PC-9 (cell line): ENCODE measurements around the gene ANKDD1B. TPM values are rescaled to one million over a fixed set of nuclear protein-coding genes. Genes with fewer than 3 reads are reported as not detected.
"Not testable (repeated sequence)": the region's sequence is repeated elsewhere in the genome, so short reads cannot be mapped to it uniquely, and the experiment has no call there.

ENCODE experiments used
- BruUV-seq: library from RNA; stranded (reverse); fragments of 400-500 nt; replicated peaks from 2 replicates; lab custom pipeline; 2021; lab: Mats Ljungman, UMichigan
- CTCF ChIA-PET: fragments of 300-600 bp; sonication (Branson Sonifier 250); formaldehyde crosslinking; loops from one replicate; lab custom pipeline; 2022; ENCODE audit warnings: antibody characterized with exemption; lab: Charles Lee
- POLR2A ChIA-PET: fragments of 300-600 bp; sonication (Branson Sonifier 250); formaldehyde crosslinking; loops from one replicate; lab custom pipeline; 2022; ENCODE audit warnings: antibody characterized with exemption; ENCODE audit not compliant: unreplicated experiment; lab: Charles Lee
- DNase-seq, 2 experiments: peaks; one replicate each; pipeline versions ENCODE4 v3.0.0 to v3.0.0-alpha.2; 2015 to 2022; ENCODE audit warnings: mixed read lengths in 1 of 2
- H2AFZ ChIP-seq: fragments of 200-600 bp; sonication (generic); 2 replicates; pipeline ENCODE4 v1.8.1; 2017; ENCODE audit warnings: antibody characterized with exemption
- H3F3A ChIP-seq: fragments of 200-600 bp; sonication (generic); 2 replicates; pipeline ENCODE4 v1.8.1; 2017; ENCODE audit warnings: antibody characterized with exemption, mild to moderate bottlenecking, low read depth; ENCODE audit not compliant: insufficient read depth
- H3K27ac ChIP-seq: fragments of 200-600 bp; sonication (generic); 2 replicates; pipeline ENCODE4 v1.6.1; 2016; ENCODE audit warnings: mixed run types
- H3K27me3 ChIP-seq: fragments of 200-600 bp; sonication (generic); 2 replicates; pipeline ENCODE4 v1.6.1; 2016; ENCODE audit warnings: low read depth, mixed run types; ENCODE audit not compliant: insufficient read depth
- H3K36me3 ChIP-seq: fragments of 200-600 bp; sonication (generic); 2 replicates; pipeline ENCODE4 v1.6.1; 2016; ENCODE audit warnings: low read depth, mixed run types
- H3K4me1 ChIP-seq: fragments of 200-600 bp; sonication (generic); replicated peaks from 2 replicates; pipeline ENCODE4 v1.6.1; 2016; ENCODE audit warnings: mixed run types; ENCODE audit not compliant: insufficient read depth
- H3K4me2 ChIP-seq: fragments of 200-600 bp; sonication (generic); 2 replicates; pipeline ENCODE4 v1.6.1; 2017; ENCODE audit warnings: mixed run types
- H3K4me3 ChIP-seq: fragments of 200-600 bp; sonication (generic); 2 replicates; pipeline ENCODE4 v1.6.1; 2016; ENCODE audit warnings: mixed run types
- H3K79me2 ChIP-seq: fragments of 200-600 bp; sonication (generic); 2 replicates; pipeline ENCODE4 v1.6.1; 2017; ENCODE audit warnings: low read depth, mixed run types
- H3K9me2 ChIP-seq: fragments of 200-600 bp; sonication (generic); 2 replicates; pipeline ENCODE4 v1.8.1; 2017; ENCODE audit warnings: mild to moderate bottlenecking; ENCODE audit not compliant: insufficient read depth
- H3K9me3 ChIP-seq: fragments of 200-600 bp; sonication (generic); 2 replicates; pipeline ENCODE4 v1.8.1; 2016; ENCODE audit warnings: low read depth; ENCODE audit not compliant: insufficient read depth
- H4K20me1 ChIP-seq: fragments of 200-600 bp; sonication (generic); 2 replicates; pipeline ENCODE4 v1.8.1; 2017; ENCODE audit not compliant: insufficient read depth
- CTCF ChIP-seq: fragments of 200-600 bp; sonication (generic); conservative IDR thresholded peaks from 2 replicates; pipeline ENCODE4 v1.6.1; 2017; ENCODE audit warnings: mixed run types, antibody characterized with exemption, mild to moderate bottlenecking, moderate library complexity
- EZH2 ChIP-seq: fragments of 200-600 bp; sonication (generic); IDR thresholded peaks from 2 replicates; pipeline ENCODE4 v1.8.0; 2017; ENCODE audit warnings: antibody characterized with exemption, low read depth
- intact Hi-C: fragments of 100-400 bp; cut with micrococcal nuclease; formaldehyde crosslinking; loops from one replicate; pipeline ENCODE4 v1.10.0; 2022; ENCODE audit not compliant: unreplicated experiment
- total RNA-seq: library from RNA; stranded (reverse); gene quantifications from 2 replicates; pipeline ENCODE4 v1.2.3, GENCODE V29; 2021

Gene ANKDD1B
- total RNA-seq, 1 experiment from 2014 or later: 0.31 TPM

GRCh38 chr5:75603821-75604220, 7.4 kb upstream of the ANKDD1B start:
- no peak for DNase-seq
- no peaks in the 10 kb centered on the region for H3K9me2 ChIP-seq
- no peak for TF ChIP-seq EZH2
- TF ChIP-seq CTCF: no peak
- no peaks in the 10 kb centered on the region for H3K9me3 ChIP-seq
- no peaks in the 10 kb centered on the region for H3K27me3 ChIP-seq
- intact Hi-C loops: no loop called here
- H2AFZ ChIP-seq: no peak overlapping the region
- ChIA-PET CTCF (no interaction called here), POLR2A (no interaction called here)
- H3F3A ChIP-seq: peaks cover 8% of the 10 kb centered on the region; the same call in 1 of the 2 replicates
- H3K4me3 ChIP-seq: no peak overlapping the region
- H3K79me2 ChIP-seq: no peaks in the 10 kb centered on the region
- H4K20me1 ChIP-seq: no peaks in the 10 kb centered on the region
- no peak overlapping the region for H3K27ac ChIP-seq
- BruUV-seq: no TSS peak
- H3K4me1 ChIP-seq: peaks cover 19% of the 10 kb centered on the region
- no peak overlapping the region for H3K4me2 ChIP-seq
- H3K36me3 ChIP-seq: no peaks in the 10 kb centered on the region

- H3F3A ChIP-seq, H3K4me3 ChIP-seq, H4K20me1 ChIP-seq, H3K79me2 ChIP-seq, H3K27me3 ChIP-seq, H3K4me2 ChIP-seq, H3K9me2 ChIP-seq, DNase-seq, H3K9me3 ChIP-seq, H3K36me3 ChIP-seq, intact Hi-C loops, H3K27ac ChIP-seq, CTCF ChIA-PET, BruUV-seq, H2AFZ ChIP-seq, H3K4me1 ChIP-seq: not testable (repeated sequence)
- POLR2A ChIA-PET: interaction anchor here (0.6 kb wide), 1 partner anchor 74 kb away, joined by 8 read pairs; no protein-coding TSS in a partner anchor
These were observed 3.9 kb upstream of the ANKDD1B start for GRCh38 chr5:75607341-75607740.

GRCh38 chr5:75608870-75609269, 2.4 kb upstream of the ANKDD1B start:
- Histone ChIP-seq H3K4me2 (no peak overlapping the region), H3K27me3 (no peaks in the 10 kb centered on the region), H3K4me3 (no peak overlapping the region), H3K27ac (no peak overlapping the region), H3F3A (0 out of 2 replicates have a peak, but pooled peaks cover 4% of the 10 kb centered on the region), H3K9me2 (no peaks in the 10 kb centered on the region), H3K36me3 (no peaks in the 10 kb centered on the region), H3K4me1 (no peaks in the 10 kb centered on the region; the same call in 1 of the 2 replicates), H4K20me1 (no peaks in the 10 kb centered on the region), H2AFZ (no peak overlapping the region), H3K79me2 (no peaks in the 10 kb centered on the region), H3K9me3 (no peaks in the 10 kb centered on the region)
- intact Hi-C loops: no loop called here
- ChIA-PET CTCF (no interaction called here), POLR2A (no interaction called here)
- DNase-seq: no peak
- TF ChIP-seq CTCF (no peak), EZH2 (no peak)
- BruUV-seq: no TSS peak

- Histone ChIP-seq H3K79me2 (no peaks in the 10 kb centered on the region), H3K4me3 (no peak overlapping the region), H3F3A (0 out of 2 replicates have a peak, but pooled peaks cover 4% of the 10 kb centered on the region), H3K4me1 (no peaks in the 10 kb centered on the region; the same call in 1 of the 2 replicates), H2AFZ (no peak overlapping the region), H3K9me3 (no peaks in the 10 kb centered on the region), H3K27ac (no peak overlapping the region), H3K27me3 (no peaks in the 10 kb centered on the region), H3K9me2 (no peaks in the 10 kb centered on the region), H3K4me2 (no peak overlapping the region), H4K20me1 (no peaks in the 10 kb centered on the region), H3K36me3 (no peaks in the 10 kb centered on the region)
- intact Hi-C loops: no loop called here
- no peak for TF ChIP-seq EZH2
- TF ChIP-seq CTCF: no peak
- DNase-seq: no peak
- BruUV-seq: no TSS peak
- ChIA-PET CTCF (no interaction called here), POLR2A (no interaction called here)
These were observed 1.1 kb upstream of the ANKDD1B start for GRCh38 chr5:75610201-75610600.

GRCh38 chr5:75610859-75611310, 368 bp upstream of the ANKDD1B start:
- CTCF ChIA-PET, H3K27me3 ChIP-seq, H3F3A ChIP-seq, H3K27ac ChIP-seq, intact Hi-C loops, BruUV-seq, H2AFZ ChIP-seq, POLR2A ChIA-PET, H3K4me1 ChIP-seq, H3K9me2 ChIP-seq, DNase-seq, H3K9me3 ChIP-seq, H3K36me3 ChIP-seq, H3K79me2 ChIP-seq, H4K20me1 ChIP-seq: not testable (repeated sequence)
- H3K4me2 ChIP-seq: peak overlapping the region; percentile 98
- H3K4me3 ChIP-seq: peak overlapping the region; percentile 60; the same call in 1 of the 2 replicates
